GM21526 (cell line): ENCODE data around the gene SCAF8.

ENCODE experiments used
- ATAC-seq: cut with Tn5 transposase; IDR thresholded peaks from one replicate; pipeline ENCODE4 v1.9.1; 2021; ENCODE audit warnings: moderate library complexity; ENCODE audit not compliant: unreplicated experiment, low FRiP score

SCAF8 gene

DNA sequence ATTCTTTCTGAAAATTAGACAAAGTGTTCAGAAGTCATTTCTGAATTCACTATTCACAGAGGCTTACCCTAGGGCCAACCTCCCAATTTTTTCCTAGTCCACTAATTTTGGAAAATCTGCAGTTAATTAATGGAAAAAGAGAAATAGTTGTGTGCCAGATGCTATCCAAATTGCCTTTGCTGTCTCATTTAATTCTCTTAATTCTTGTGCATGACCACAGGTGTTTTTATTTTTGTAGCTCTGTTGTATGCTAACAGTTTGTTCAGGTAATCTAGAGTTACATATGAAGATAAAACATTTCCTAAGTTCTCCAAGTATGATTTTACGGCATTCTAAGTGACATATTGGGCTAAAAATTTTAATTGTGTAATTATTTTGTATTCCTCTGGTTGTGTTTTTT lies 96.8 kb downstream of the SCAF8 start:
- no peak for ATAC-seq

DNA sequence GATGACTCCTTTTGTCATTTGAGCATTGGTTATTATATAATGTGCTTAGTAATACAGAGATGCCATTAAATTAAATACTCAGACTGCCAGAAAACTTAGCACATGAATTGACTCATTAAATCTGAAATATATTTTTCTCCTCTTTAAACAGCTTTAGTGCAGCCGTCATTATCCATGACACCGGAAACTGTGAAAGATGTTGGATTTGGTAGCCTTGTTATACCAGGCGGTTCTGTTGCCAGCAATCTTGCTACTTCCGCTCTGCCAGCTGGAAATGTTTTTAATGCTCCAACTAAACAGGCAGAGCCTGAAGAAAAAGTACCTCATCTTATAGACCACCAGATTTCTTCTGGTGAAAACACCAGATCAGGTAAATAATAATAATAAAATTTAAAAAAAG lies 97.6 kb downstream of the SCAF8 start:
- ATAC-seq = no peak

DNA sequence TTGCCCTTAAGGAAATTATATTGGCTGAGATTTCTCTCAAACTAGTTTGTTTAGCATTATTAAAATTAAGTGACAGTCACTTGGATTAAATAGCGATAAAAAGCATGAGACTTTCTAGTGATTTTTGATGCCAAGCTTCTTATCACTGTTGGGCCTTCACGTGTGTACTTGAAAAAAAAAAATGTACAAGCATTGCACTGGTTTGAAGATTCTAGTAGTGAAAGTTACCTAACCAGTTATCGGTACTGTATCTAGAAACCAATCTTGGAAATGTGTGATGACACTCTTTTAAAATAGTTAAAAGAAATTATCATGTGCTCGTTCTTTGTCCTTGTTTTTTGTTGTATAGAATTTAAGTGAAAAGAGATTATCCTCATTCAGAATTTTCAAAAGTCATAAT lies 102.1 kb downstream of the SCAF8 start:
- ATAC-seq = no peak

DNA sequence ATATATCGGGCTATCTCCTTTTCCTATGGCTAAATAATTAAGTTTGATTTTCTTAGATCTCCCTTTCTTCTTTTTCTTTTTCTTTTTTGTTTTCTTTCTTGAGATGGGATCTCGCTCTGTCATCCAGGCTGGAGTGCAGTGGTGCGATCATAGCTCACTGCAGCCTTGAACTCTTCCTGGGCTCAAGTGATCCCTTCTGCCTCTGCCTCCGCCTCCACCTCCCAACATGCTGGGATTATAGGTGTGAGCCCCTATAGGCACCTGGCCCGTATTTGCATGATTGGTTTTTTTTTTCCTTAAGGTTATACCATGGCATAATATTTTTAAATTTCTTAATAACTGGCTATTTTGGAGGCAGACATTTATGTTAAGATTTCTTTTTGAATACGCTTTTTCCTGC lies 106.3 kb downstream of the SCAF8 start:
- no peak for ATAC-seq

DNA sequence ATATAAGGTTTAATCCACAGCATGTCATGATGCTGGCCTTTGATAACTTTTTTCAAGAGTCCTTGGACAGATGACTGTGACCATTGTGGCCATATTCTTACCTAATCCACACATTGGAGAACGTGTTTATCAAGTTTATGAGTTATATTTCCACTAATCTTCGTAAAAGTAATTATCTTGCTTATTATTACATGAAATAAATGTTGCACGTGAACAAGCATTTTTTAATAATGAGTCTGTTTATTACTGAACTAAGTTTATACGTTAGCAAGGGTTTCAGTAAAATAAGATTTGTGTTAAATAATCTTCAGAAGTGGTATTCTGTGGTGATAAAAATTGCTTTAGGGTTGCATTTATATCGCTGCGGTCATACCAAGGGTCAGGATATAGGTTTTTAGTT lies 107.1 kb downstream of the SCAF8 start:
- ATAC-seq = no peak

DNA sequence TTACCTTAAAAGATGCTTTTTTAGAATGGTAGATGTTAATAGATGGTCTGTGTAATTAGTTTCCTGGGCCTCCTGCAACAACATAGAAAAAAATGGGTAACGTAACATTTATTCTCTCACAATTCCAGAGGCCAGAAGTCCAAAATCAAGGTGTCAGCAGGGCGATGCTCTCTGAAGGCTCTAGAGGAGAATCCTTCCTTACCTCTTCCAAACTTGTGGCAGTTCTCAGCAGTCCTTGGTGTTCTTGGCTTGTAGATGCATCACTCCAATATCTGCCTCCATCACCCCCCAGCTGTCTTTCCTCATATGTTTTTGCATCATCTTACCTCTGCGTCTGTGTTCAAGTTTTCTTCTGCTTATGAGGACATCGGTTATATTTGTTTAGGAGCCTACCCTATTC lies 107.9 kb downstream of the SCAF8 start:
- ATAC-seq = no peak

DNA sequence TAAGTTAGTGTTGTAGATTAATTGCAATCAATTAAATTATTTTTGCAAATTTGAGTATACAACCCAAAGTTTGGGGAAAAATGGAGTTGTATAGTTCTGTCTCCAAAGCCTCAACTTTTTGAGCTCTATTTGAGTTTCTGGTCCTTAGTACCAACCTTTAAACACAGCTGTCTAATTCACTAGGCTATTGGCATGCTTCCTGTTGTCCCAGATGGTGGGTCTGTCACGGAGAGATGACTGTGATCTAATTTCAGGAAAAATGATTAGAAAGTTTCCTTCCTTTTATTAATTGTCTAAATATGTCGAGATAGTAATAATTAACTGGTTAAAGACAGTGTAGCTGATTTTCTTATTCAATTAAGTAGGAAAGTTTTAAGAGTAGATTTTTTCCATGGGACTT lies 109.6 kb downstream of the SCAF8 start:
- no peak for ATAC-seq

DNA sequence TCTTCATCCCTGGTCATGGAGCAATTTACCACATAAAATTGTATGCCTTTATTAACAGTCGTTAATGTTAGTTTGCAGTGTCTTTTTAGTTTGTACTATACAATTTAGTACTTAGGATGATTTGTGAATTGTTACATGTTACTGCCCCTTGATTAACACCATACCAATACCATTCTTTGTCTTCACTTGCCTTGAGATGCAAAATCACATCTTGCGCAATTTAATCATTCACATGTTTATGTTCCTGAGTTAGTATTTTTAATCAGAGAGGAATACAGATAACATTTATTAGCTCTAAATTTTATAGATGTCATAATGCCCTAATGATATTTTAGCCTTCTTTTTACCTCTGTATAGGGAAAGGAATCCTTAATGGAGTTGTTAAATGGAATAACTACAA lies 114.1 kb downstream of the SCAF8 start:
- ATAC-seq = no peak

DNA sequence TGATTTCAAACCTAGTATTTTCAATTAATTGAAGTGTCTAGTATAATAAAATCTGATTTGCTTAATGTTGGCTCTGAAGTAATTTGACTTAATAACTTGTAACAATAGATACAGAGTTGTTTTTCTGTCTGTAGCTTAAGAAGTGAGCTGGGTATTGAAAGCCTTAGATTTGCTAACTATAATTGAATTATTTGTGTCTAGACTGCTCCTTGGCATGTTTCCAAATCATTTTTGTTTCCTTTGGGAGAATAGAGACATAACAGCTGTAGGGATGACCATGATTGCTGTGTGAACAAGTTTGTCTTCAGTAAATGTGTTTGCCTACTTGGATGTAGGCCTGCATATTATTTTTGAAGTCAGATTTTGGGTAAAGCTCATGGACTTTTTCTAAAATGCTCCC lies 115.4 kb downstream of the SCAF8 start:
- ATAC-seq = no peak

DNA sequence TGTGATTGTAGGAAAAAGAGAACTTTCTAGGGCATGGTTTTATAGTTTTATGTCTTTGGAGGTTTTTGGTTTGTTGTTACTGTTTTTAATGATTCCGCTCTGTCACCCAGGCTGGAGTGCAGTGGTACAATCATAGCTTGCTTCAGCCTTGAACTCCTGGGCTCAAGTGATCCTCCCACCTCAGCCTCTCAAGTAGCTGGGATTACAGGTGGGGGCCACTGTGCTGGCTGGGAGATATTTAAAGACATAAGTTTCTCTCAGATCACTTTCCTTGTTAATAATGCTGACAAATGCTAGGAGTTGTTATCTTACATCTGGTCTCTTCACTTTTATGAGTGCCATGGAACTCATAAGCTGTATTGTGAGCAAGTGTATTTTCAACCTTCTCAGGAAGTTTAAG lies 116.3 kb downstream of the SCAF8 start:
- no peak for ATAC-seq

DNA sequence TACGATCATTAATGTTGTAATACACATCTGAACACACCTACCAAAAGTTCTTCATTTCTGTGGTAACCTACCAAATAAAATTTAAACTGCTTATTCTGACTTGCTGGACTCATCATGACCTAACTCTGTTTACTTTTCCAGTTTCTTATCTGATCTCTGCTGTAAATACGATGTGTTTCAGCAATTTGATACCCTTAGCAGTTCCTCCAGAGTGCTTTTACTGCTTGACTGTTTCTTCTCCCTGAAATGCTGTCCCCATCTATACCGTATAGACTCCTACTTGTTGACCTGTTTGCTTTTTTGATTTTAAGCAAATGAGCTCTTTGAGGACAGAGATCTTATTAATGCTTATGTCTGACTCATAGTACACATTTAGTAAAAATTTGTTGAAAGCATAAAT lies 119.5 kb downstream of the SCAF8 start:
- ATAC-seq = no peak

DNA sequence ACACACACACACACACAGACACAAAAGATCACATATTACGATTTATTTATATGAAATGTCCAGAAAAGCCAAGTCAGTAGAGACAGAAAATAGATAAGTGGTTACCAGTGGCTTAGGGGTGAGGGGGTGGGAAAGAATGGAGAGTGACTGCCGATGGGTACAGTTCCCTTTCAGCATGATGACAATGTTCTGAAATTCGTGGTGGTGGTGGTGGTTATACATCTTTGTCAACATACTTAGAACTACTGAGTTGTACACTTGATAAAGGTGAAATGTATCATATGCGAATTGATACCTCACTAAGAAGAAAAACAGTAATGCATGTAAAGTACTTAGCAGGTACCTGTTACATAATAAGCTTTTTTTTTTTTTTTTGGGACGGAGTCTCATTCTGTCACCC lies 124.3 kb downstream of the SCAF8 start:
- ATAC-seq = no peak

DNA sequence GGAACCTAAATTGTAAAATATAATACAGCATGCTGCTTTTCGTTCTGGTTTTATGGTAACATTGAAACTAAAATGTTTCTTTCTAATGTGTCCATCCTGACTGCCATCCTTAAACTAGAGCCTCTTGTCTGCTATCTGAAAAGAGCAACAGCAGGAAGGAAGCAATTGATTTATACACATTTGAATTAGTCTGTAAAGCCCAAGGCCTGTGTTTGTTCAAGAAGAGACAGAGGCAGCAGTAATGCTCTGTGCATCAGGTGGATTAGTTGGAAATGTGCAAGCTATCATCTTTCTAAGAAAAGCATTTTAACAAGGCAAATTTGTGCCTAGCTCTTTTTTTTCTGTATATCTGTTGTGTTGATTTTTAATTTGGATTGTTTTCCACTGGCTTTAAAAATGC lies 128.6 kb downstream of the SCAF8 start:
- no peak for ATAC-seq

DNA sequence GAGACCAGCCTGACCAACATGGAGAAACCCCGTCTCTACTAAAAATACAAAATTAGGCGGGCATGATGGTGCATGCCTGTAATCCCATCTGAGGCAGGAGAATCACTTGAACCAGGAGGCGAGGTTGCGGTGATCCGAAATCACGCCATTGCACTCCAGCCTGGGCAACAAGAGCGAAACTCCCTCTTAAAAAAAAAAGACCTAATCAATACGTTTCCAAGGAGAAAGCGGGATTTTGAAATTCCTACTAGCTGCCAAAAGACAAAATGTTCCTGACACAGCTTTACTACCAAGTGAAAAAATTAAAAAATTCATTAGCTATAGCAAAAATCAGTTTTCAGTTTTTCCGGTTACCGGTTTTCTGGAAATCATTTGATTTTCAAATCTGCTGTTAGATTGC lies 129.3 kb downstream of the SCAF8 start:
- no peak for ATAC-seq

DNA sequence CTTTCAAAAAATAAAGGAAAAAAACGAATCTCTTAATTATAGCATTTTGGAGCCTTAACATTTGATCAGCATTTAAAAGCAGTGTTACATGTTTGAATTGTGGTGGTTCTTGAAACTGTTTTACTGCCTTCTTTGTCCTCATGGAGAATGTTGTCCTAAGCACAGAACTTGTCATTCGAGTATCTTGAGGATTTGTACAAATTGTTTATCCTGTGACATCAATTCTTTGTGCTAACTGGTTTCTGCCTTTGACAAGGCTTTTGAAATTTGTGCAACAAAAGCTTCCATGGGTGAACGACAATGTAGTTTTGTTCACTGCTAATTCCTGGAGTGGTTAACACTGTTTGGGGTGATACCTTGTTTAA lies 130.8 kb downstream of the SCAF8 start:
- no peak for ATAC-seq

DNA sequence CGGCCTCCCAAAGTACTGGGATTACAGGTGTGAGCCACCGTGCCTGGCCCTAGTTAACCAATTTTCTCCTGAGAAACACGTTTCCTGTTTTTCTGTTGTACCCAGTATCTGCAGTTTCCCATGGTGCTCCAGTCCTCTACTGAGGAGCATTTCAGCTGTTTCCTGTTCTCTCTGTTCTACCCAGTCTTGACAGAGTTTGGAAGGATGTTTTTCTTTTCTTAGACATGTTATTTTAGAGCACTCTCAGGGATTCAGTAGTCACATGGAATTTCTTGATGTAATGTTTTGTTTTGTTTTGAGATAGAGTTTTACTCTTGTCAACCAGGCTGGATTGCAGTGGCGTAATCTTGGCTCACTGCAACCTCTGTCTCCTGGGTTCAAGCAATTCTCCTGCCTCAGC lies 132.1 kb downstream of the SCAF8 start:
- ATAC-seq = no peak

DNA sequence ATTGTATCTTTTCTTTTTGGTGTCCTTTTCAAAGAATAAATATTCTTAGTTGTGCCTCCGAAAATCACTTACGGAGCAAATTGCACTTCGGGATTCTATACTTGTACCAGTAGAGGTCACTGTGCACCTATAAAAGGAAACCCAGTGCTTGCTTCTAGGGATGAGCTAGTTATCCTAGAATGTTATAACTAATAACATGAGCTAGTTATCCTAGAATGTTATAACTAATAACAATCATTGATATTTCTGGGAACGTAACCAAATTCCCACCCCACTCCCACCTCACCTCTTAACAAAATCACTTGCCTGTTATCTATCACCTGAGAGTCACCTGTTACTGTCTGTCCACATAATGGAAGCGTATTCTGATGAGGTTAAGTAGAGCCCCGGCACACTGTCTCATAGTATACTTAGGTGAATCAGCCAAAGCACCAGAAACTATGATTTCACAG lies 135.0 kb downstream of the SCAF8 start:
- ATAC-seq = no peak

DNA sequence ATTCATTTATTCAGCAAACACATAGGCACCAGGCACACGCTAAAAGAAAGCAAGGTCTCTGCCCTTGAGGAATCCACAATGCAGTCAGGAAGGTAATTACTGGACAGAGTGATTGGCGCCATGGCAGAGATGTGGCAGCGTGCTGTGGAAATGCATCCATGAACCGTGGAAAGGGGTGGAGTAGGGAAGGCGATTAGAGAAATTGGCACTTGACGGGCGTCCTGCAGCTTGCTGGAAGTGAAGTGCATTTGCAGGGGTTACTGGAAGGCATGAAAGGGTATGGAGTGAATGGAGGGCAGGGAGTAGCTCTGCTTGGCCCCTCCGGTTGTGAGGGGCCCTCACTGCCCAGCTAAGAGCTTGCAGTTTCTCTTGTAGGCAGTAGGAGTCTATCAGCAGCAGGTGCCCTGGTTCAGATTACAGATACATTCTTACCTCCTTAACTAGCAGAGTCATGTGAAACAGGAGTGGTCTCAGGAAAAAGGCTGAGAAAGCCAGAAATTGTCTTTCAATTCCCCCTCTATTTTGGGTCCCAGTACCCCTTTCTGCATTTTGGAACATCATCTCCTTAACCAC lies 139.4 kb downstream of the SCAF8 start:
- ATAC-seq = no peak

DNA sequence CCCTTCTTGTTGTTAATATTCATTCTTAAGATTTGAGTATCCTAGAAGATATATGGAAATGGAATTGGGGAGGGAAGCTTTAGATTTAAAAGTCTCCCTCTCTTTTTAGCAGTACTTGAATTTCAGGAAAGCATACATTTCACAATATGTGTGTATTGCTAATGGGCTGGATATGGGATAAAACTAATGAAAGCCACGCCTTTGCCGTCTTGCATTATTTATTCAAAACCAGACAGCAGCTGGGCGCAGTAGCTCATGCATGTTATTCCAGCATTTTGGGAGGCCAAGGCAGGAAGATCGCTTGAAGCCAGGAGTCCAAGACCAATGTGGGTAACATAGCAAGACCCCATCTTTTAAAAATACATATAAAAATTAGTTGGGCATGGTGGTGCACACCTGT lies 140.3 kb downstream of the SCAF8 start:
- ATAC-seq = no peak

DNA sequence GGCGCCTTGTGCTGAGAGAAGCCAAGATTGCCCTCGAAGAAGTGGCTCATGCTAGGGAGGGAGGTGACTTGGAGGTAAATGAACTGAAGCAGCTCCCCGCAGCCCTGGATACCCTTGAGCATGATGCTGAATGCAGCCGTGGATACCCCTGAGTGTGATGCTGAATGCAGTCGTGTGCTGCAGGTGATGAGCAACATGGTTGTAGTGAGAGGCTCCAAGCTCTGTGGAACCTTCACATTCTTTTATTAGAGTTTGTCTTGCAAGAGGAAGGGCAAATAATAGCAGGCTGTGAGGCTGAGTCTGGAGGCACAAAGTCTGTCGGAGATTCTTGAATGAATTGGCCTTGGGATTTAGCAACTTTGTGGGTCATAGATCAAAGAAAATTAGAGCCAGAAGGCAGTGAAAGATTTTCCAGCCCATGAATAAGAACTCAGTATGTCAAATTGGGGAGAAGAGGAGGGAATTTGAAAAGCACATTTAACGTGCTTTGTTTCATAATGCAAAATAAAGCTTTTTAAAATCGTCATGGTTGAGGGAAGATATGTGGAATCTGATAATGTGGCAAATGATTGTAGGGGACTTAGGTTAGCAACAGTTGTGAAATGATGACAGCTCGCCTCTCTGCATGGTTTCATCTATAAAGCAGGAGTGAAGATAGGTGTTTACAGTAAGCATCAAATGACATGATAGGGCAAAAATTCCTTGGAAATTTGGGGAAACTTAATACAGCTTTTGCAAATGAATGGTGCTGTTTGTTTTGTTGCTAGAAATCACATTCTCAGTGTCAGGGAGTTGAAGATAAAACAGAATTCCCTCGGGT lies 141.8 kb downstream of the SCAF8 start:
- ATAC-seq = no peak

DNA sequence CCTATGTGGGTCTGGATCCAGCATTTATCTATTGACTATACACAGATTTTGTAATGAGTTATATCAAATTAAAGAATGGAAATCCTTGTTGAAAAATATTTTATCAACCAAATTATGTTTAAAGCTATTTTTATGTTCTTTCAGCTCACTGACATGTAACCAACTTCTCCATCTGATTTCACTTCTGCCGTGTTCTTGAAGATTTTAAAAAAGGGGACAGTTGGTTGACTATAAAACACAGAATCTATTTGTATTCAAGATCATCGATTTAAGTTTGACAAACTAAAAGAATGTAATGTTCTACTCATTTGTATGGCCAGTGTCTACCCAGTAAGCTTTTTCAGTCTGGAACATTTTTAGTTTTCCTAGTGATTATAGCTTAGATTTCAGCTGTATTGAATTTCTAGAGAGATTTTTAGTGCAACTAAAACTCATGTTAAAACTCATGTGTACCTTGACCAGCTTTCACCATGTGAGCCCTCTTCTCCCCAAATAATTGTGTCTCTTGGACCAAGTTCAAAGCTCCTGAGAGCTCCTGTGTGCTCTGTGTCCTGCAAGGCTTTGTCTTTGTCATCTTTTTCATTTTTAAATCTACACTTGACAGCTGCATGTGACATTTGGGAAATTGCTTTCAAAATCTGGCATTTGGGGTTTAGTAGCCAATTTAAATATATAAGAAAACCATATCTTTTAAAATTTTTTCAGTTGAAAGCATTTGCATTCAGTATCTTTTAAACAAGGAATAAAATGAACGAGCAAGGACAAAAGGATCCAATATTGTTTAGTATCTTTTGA lies 143.5 kb downstream of the SCAF8 start:
- ATAC-seq = no peak
